Measurements from ENCODE around the gene SDCBP2. TPM values are rescaled to one million over a fixed set of nuclear protein-coding genes. Genes with fewer than 3 reads are reported as not detected.
A peak's percentile ranks its signal among the peaks of the same experiment; 100 is the strongest.

Gene SDCBP2
- total and polyA plus RNA-seq, 2 of the 8 experiments (the other 6 are each of a cell fraction or from before 2014, with no cell fraction given) = 4.2 to 6.7 TPM

- Histone ChIP-seq H3K4ac (replicated peaks; ENCODE audit: insufficient read length, low read depth, low read length) (no peak overlapping the region), H2BK15ac (ENCODE audit: low read length) (no peak overlapping the region; the same call in 1 of the 2 replicates), H3K4me2 (ENCODE audit: insufficient read depth in 1 of 2, low read depth in 2 of 2, low read length in 2 of 2) (no peak overlapping the region), H4K20me1 (replicated peaks in 1 of 2; ENCODE audit: control insufficient read depth in 1 of 2, insufficient read depth in 2 of 2, low read length in 2 of 2) (peaks cover 0 to 9% of the 10 kb centered on the region in 2 experiments), H3K23me2 (ENCODE audit: low read depth, low read length) (peaks cover 10% of the 10 kb centered on the region; the same call in 1 of the 2 replicates), H3K79me1 (ENCODE audit: low read depth, low read length) (no peaks in the 10 kb centered on the region; the same call in 1 of the 2 replicates), H2BK12ac (ENCODE audit: low read depth, low read length) (no peak overlapping the region), H3K23ac (ENCODE audit: insufficient read length) (no peak overlapping the region), H4K5ac (ENCODE audit: insufficient read length, low read depth, low read length) (no peak overlapping the region), H3K14ac (ENCODE audit: insufficient read length) (no peak overlapping the region), H2AK5ac (ENCODE audit: low read depth, low read length) (no peak overlapping the region), H2AFZ (ENCODE audit: low read length) (0 out of 2 replicates have a peak overlapping the region, but pooled peaks have one; percentile 3), H4K91ac (replicated peaks; ENCODE audit: insufficient read length, low read length) (no peak overlapping the region), H3K4me3 (ENCODE audit: extremely low read depth in 1 of 4, insufficient read depth in 2 of 4, low read depth in 3 of 4, low read length in 4 of 4) (no peak overlapping the region), H2BK120ac (replicated peaks; ENCODE audit: low read depth, low read length) (no peak overlapping the region), H3K27ac (ENCODE audit: low read depth, low read length) (no peak overlapping the region), H2BK5ac (ENCODE audit: low read depth, low read length) (no peak overlapping the region), H3K36me3 (ENCODE audit: control insufficient read depth in 2 of 4, insufficient read depth in 4 of 4, low read length in 3 of 4) (no peaks in the 10 kb centered on the region; a peak in 1 of 8 replicates), H3K56ac (replicated peaks; ENCODE audit: insufficient read length, low read depth, low read length) (no peak overlapping the region), H3K79me2 (ENCODE audit: control insufficient read depth in 1 of 2, insufficient read depth in 2 of 2, low read length in 2 of 2) (no peaks in the 10 kb centered on the region), H3K9me3 (ENCODE audit: insufficient read depth in 2 of 2, low read depth in 1 of 2, low read length in 1 of 2) (no peaks in the 10 kb centered on the region), H3K27me3 (replicated peaks in 1 of 4; ENCODE audit: control insufficient read depth in 3 of 4, extremely low read depth in 1 of 4, insufficient read depth in 3 of 4, low read length in 3 of 4) (no peaks in the 10 kb centered on the region), H2BK20ac (ENCODE audit: low read length) (no peak overlapping the region), H3K4me1 (replicated peaks in 1 of 4; ENCODE audit: control insufficient read depth in 3 of 4, insufficient read depth in 4 of 4, low read length in 3 of 4) (0 out of 7 replicates have a peak, but pooled peaks cover 0 to 3% (median 0%) of the 10 kb centered on the region in 4 experiments), H4K8ac (ENCODE audit: extremely low read depth, insufficient read depth, low read length) (no peak overlapping the region), H3K9ac (replicated peaks in 1 of 4; ENCODE audit: extremely low read depth in 1 of 4, low read depth in 3 of 4, low read length in 3 of 4) (no peak overlapping the region), H3K18ac (ENCODE audit: extremely low read depth, low read length) (no peak overlapping the region)
- DNase-seq (ENCODE audit: low read depth in 1 of 2, low spot score in 2 of 2) (no peak), FAIRE-seq (no peak)
- CTCF ChIA-PET (ENCODE audit: partially characterized antibody) = interaction anchor here (0.9 to 2.2 kb wide), 8 partner anchors 8 to 229 kb away, joined by 3 to 6 read pairs (median 4); no protein-coding TSS in a partner anchor
- TF ChIP-seq SP2 (IDR thresholded peaks at IDR 0.05; ENCODE audit: low read length) (no peak), CEBPB (IDR thresholded peaks at IDR 0.05; ENCODE audit: low read depth, low read length) (no peak), EP300 (IDR thresholded peaks at IDR 0.05; ENCODE audit: borderline replicate concordance in 1 of 2, low read depth in 2 of 2, low read length in 2 of 2) (no peak), RAD21 (IDR thresholded peaks at IDR 0.05 in 1 of 2, conservative IDR thresholded peaks at IDR 0.05 in 1 of 2; ENCODE audit: low read depth in 2 of 2, low read length in 2 of 2) (no peak)
- WGBS, 2 experiments (ENCODE audit: extremely low coverage in 1 of 2, insufficient coverage in 1 of 2, insufficient read length in 1 of 2, insufficient replicate concordance in 2 of 2, low coverage in 1 of 2, low lambda C conversion rate in 2 of 2, missing lambda C conversion rate in 1 of 2) = 87% methylated on average over 14 of the region's 14 CpGs; no CpG with 5 or more reads in 1 of the 2 experiments
- POLR2A ChIA-PET (ENCODE audit: partially characterized antibody) = interaction anchor here (1.0 to 1.1 kb wide), 3 partner anchors 9 to 53 kb away, joined by 3 to 4 read pairs (median 3); partner anchors contain the start of gene SNPH
Measured at GRCh38 chr20:1274485-1275311, 54.2 kb downstream of the SDCBP2 start.

All from H1 (cell line).